GM18520 (cell line): Measurements from ENCODE around the gene S100A5.

Source experiments
- ATAC-seq: cut with Tn5 transposase; IDR thresholded peaks from one replicate; pipeline ENCODE4 v1.9.1; 2021; ENCODE audit not compliant: unreplicated experiment

The S100A5 gene

DNA sequence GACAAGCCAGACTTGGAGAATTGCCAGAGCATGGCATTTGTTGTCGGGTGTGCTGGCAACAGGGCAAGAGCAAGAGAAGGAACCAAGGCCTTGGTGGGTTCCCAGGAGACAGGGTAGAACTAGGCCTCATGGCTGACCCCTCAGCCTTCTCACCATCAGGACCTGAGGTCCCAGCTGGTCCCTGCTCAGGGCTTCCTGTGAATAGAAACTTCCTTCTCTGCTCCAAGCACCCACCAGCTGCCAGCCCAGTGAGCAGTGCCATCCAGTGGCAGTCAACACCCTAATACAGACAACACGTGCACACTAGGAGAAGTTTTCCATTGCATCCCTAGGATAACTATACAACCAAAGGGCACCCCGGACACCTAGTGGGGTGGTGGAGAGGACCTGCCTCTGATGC lies 27.7 kb downstream of the S100A5 start:
- ATAC-seq = no peak

DNA sequence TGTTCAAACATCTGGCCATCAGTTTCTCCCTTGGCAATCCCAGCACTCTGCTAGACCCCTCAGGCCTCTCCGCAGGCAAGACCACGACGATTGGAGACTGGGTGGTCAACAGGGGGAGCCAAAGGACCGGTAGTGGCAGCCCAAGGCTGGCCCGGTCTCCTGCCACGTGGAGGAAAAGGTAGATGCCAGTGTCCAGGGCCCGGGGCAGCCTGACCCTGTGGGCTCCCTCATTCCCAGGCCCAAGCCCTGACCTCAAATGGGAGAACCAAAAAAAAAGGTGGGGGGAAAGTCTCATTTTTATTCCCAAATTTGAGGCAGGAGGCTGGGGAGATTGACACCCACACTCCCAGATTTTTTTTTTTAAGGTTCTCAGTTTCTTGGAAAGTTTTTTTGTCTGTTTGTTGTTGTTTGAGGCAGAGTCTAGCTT lies 29.7 kb downstream of the S100A5 start:
- ATAC-seq = no peak

DNA sequence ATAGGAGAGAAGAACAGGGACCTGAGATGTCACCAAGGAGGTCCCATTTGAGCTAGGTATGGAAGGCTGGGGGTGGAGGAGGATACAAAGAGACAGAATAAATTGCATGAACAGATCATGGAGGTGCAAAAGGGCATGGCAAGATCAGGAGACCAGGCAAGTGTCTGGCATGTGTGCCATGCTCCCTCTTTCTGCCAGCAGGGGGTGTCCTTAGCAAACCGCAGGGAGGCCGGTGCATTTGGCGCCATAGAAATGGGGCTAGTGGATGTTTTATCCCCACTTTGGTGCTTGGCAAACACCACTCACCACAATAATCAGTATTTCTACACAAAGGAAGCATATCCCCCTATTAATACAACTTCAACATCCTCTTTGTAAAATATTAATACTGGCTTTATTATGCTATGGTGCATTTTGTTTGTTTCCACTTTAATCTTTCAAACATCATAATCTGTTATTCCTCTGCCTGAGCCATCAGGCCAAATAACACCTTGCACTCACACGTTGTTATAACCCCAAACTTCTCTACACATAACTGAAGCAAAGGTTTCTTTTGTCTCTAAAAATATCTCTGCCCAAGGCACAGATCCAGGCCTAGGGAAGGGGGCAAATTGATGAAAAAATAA lies 30.9 kb downstream of the S100A5 start:
- ATAC-seq = no peak

DNA sequence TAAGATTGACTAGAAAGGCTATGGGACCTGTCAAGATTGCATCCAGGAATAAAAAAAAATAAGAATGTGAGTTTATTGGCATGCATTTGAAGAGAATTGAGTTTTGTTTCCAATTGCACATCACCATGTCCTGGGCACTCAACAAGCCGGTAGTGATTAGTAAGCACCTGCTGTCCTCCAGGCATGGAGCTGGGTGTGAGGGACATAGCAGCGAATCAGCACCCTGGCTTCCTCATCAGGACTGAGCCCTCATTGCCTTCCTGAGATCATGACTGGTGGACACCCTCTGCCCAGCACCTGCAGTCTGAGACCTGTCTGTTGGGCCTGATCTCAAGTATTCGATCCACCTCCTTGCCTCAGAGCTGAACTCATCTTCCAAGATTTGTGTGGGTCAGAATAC lies 31.7 kb downstream of the S100A5 start:
- no peak for ATAC-seq

DNA sequence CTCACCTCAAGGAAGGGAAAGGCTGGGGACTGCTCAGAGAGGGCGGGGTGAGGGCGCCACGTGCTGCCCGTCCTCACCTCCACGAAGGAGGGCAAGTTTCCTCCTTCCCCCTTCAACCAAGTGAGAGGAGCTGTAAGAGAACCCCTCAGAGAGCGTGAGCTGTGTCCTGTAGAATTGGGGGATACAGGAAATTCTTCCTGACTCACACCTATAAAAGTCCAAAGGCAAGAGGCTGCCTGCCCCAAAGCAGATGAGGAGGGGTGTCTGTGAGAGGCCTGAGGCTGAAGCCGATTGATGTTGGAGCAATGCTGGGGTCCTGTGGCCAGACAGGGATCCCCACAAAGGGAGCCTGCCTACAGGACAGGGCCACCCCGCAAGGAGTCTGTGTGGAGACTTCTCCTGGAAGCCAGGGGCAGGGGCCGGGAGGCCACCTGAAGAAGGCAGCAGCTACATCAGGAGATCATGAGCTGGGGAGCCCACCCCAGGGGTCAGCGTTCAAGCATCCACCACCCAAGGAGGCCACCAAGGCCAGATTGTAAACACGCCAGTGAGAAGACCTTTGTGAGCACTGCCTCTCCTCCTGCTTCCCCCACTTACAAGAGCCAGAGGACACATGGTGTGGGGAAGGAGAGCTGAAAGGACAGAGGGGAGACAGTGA lies 32.7 kb downstream of the S100A5 start:
- no peak for ATAC-seq

DNA sequence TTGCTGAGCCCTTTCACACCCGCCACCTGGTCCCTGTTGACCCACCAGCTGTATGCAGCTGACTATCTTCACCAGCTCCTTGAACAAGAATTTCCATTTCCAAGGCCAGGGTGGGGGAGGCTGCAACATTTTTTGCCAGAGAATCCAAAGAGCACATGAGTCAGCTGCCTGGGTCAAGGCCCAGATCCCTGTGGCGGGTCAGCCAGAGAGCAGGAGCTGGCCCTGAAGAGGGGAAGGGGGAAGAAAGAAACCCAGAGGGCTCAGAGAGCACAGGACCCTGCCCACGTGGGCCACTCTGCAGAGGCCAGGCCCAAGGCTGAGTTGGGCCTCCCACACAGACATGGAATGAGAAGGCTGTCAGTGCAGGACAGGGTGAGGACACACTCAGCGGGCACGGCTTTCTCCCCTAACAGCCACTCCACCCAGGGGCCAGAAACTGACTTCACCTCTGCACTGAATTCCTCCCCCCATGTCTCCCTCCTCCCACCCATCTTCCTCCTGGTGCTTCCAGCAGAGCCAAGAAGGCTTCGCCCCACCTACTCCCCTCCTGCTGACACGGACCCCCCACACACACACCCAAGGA lies 33.8 kb downstream of the S100A5 start:
- ATAC-seq = no peak

DNA sequence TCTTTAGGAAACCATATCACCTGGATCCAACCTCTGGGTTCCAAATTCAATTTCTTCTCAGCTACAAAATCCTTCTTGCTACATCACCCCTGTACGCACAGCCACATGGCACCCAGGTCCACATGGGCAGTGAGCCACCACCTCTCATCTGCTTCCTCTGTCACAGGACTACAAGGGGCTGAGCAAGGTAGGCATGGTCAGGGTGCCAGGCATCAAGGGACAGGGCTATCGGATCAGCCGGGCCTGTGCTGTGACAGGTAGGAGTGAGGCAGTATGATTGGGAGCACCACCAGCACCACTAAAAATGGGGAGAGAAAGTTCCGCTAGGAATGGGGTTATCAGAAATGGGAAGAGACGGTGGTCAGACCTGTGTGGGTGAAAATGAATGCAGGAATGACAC lies 34.3 kb downstream of the S100A5 start:
- ATAC-seq = no peak

DNA sequence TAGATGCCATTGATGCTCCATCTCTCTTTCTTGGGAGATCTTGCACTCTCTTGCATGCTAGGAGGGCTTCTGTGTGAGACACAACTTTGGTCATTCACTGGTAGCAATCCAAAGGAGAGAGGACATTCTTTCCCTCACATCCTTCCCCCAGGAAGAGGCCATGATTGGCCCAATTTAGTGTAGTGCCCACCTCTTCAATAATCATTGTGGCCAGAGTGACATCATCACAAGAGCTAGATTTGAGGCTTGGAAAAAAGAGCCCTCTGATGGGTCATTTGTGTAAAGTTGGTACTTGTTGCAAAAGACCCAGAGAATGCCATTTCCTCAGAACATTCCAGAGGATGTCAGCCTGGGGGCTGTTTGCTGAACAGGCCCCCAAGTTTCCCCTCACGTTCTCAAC lies 35.2 kb downstream of the S100A5 start:
- no peak for ATAC-seq

DNA sequence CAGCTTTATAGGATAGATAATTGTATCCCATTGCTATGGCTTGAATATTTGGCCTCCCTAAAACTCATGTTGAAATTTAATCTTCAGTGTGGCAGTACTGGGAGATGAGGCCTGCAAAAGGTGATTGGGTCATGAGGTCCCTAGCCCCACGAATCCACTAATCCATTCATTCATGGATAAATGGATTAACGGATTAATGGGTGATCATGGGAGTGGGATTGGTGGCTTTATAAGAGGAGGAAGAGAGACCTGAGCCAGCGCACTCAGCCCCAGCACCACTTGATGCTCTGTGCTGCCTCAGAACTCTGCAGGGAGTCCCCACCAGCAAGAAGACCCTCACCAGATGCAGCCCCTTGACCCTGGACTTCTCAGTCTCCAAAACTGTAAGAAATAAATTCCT lies 37.0 kb downstream of the S100A5 start:
- no peak for ATAC-seq

DNA sequence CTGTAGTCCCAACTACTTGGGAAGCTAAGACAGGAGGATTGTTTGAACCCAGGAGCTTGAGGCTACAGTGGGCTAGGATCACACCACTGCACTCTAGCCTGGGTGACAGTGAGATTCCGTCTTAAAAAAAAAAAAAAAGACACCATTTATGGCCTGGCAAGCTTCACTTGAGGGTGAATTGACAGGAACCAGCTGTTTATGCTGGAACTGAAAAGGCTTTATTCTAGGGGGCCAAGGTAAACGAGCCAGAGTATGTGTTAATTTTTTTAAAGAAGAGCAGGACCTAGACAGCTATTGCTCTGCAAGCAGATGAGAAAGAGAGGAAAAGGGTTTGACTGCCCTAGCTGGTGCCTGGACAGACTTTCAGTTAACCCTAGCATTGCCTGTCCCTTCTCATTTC lies 42.0 kb downstream of the S100A5 start:
- no peak for ATAC-seq

DNA sequence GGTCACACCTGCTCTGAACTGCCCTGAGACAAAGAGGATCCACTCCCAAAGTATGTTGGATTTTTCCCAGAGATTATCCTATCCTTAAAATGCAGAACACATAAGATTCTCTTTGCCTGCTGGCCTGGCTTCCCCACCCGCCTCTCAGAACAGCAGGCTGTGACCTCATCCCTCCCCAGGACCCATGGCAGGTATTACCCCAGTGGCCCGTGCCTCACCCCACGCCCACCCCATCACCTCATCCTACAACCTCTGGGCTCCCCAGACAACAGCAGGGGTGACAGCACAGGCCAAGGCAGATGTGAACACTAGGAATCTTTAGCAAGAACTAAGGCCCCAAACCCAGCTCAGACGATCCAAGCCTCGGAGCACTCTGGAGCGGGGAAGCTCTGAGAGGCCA lies 45.2 kb downstream of the S100A5 start:
- no peak for ATAC-seq

DNA sequence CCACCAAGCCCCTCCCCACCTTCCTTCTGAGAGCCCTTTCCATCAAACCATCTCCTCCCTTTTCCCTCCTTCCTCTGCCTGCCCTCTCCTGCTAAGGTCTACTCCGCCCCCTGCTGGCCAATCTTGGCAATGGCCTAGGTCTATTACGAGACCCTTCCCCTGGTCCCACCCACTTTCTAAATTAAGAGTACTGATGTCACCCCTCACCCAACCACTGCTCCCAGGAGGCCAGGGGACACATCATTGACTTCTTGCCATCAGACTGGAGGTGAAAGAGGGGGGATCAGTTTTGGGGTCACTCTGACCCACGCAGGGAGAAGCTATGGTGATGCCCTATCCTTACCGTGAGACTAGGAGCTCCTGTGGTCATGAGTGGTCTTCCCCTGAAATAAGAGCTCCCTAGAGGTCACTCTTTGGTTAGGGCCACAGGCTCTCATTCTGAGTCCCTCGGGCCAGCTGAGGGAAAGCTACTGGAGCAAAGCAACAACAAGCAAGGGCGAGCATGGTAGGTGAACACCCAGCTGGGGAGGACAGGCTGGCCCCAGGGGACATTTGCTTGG lies 45.7 kb downstream of the S100A5 start:
- ATAC-seq = no peak

DNA sequence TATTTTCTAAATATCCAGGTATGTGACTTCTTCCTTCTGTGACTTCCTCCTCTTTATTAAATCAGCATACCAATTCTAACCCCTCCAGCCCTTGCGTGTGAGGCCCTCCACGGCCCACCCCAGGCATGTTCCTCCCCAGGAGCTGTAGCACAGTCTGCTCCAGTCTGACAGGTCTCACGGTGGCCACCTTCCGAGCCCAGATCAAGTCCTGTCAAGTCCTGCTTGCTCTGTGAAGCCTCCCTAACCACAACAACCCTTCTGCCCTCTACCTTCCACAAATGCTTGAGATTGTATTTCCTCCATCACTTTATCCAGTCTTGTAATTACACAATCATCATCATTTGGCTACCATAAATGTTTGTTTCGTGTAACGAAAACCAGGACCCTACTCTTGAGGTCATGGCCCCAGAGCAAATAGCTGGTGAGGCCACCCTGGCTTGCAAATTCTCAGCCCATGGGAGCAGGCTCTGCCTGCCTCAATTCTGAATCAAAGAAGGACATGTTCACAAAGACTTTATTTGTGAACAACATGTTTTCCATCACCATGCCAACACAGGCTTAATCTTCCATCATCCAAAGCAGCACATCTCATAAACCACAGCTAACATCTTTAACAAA lies 47.3 kb downstream of the S100A5 start:
- ATAC-seq = no peak

DNA sequence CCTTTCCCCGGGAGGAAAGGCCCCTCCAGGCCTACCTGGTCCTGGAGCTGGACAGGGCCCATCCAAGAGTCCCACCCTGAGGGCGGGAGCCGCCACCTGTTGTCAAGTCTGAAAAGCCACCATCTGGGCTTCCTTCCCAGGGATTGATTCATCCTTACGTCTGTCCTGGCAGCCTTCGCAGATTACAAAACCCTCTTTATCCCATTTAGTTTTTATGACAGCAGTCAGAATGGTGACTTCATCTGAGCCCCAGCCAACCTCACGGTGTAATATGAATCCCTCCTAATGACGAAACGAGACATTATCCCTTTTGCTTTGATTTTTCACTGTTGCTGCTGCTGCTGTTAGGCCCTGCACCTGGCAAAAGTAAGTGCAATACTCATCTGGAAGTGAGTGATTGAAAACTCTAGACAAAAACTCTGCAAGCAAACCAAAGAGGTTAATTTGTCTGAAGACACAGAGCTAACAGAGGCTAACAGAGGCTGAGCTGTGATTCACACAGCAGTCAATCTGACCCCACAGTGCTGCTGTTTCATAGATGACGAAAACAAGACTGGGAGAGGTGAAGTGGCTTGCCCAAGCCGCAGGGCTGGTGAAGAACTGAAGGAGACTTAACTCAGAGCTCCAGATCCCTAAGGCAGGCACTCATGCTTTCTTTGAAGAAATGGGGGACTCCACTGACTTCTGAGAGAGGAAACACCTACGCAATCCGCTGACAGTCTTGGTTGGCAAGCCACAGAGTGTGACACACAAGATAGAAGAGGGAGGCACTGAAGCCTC lies 50.3 kb downstream of the S100A5 start:
- ATAC-seq = no peak

DNA sequence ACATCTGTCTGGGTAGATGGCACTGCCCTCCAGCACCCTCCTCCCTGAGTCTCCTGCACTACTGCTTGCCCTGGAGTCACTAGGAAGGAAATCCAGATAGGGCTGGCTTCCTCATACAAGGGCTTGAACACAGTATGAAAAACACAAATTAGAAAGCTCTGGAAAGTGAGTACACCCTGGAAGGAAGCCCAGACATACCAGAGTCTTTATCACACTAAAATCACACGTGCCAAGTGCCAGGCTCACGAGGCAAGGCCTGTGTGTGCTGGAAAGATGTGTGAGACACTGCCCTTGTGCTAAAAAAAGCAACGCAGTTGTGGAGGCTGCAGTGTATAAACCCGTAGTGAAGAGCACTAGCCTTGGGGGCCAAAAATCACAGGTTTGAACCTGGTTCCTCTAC lies 52.0 kb downstream of the S100A5 start:
- no peak for ATAC-seq

DNA sequence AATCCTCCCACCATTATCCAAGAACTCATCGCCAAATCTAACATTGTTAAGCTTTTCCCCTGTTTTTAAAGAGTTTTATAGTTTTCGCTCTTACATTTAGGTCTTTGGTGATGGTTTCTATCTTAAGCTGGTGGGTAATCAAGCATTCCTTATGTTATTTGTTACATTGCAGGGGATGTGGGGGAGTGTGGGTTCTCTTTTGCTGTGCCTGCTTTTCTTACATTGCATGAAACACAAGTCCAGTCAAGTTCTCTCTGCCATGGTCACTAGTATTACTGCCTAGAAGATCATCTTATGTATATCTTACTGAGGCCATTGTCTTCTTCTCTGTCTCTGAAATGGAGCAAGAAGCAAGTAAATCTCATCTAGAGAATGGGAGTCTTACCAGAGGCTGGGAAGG lies 53.0 kb downstream of the S100A5 start:
- ATAC-seq = no peak
